HG02763 (cell line): ENCODE data around the gene FAM234A.
"Not testable (repeated sequence)": the region's sequence is repeated elsewhere in the genome, so short reads cannot be mapped to it uniquely, and the experiment has no call there.

Experiments
- ATAC-seq: cut with Tn5 transposase; IDR thresholded peaks from one replicate; pipeline ENCODE4 v1.9.1; 2021; ENCODE audit warnings: mild to moderate bottlenecking, moderate library complexity; ENCODE audit not compliant: unreplicated experiment

Gene FAM234A

DNA sequence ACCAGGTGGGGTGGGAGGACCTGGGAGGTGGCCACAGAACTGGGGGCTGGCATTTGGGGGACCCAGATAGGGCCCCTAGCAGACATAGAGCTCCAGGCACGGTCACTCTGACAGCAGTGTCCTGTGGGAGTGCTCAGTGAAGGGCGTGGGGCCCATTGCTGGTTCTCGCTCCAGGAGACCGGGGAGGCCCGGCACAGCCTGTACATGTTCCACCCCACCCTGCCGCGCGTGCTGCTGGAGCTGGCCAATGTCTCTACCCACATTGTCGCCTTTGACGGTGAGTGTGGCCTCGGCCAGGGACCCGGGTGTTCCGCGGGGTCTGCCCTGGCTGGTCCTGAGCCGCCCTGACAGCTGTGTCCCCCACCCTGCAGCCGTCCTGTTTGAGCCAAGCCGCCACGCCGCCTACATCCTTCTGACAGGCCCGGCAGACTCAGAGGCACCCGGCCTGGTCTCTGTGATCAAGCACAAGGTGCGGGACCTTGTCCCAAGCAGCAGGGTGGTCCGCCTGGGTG is 29.9 kb downstream of the FAM234A start:
- no peak for ATAC-seq

DNA sequence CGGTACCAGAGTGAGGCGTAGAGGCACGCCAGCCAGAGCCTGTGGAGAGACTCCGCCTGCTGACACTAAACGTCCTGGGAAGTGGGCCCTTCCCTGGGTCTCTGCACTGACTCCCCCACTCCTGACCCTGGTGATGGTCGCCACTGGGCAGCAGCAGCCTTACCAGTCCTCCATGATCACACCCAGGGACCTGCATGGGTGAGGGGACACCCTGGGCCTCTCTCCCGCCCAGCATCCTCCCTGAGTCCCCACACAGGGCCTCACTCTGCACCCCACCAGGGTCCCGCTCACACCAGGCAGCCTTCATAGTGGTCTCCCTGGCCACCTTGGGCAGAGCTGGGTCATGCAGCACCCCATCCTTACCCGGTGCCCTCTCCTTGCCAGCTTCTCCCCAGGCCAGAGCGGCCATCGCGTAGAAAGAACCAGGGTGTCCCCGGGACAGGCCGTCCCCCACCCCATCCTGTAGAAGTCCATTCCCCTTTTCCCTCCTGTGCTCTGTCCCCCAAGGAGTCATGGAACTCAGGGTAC is 30.4 kb downstream of the FAM234A start:
- ATAC-seq: no peak

DNA sequence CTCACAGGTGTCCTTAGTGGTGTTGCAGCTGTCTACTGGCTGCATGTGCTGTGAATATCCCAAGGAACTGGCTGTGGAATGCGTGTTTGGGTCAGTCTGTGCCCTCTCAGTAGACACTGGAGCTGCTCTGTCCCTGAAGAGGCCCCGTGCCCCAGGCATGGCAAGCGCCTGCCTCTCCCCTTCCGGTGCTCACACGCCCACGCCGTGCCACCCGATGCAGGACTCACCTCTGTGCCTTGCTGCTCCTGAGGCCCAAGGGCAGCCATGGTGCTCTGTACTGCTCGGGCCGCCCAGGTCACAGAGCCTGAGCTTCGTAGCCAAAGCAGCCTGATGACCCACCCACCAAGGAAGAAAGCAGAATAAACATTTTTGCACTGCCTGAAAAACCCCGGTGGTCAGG is 31.1 kb downstream of the FAM234A start:
- ATAC-seq: no peak

DNA sequence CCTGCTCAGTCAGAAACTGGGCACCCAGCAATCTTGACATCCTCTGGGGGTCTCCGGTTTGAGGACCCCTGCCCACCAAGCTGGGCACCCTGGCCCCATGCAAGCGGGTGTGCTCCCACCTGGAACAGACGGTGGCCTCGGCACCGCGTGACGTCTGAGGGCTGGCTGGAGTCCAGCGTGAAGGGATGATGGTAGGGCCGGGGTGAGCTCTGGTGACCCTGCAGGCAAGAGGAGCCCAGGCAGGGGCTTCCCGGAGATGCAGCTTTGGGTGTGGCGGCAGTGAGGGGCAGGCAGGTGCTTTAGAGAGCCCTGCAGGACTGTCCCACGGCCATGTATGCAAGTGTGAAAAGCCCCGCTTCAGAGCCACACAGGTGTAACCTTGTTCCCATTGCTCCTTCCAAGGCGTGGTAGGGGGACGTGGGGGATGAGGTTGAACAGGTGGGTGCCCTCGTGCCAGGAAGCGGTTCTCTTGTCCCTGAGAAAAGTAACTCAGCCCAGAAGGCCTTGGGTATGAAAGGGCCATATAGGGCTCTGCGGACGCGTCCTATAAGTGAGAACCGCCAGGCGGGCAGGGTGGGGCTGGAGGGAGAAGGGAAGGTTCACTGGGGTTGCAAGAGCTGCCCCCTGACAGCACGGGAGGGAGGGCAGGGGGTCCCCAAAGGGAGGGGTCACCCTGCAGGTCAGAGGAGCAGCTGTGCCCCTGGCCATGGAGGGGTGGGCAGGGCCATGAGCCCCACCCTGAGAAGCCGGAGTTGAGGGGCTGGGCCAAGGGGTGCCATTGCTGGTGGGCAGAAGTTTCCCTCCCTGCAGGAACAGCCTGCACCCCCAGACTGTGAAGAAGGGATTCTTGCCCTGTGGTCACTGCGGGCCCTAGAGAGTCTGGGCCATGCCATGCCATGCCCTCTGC is 31.9 kb downstream of the FAM234A start:
- no peak for ATAC-seq

DNA sequence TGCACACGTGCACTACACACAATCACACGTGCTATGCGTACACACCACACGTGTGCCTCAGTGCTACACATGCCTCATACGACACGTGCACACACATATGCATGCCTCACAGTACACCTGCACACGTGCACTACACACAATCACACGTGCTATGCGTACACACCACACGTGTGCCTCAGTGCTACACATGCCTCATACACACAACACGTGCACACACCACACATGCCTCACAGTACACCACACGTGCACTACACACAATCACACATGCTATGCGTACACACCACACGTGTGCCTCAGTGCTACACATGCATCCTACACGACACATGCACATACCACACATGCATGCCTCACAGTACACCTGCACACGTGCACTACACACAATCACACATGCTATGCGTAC is 32.9 kb downstream of the FAM234A start:
- not testable (repeated sequence) for ATAC-seq

DNA sequence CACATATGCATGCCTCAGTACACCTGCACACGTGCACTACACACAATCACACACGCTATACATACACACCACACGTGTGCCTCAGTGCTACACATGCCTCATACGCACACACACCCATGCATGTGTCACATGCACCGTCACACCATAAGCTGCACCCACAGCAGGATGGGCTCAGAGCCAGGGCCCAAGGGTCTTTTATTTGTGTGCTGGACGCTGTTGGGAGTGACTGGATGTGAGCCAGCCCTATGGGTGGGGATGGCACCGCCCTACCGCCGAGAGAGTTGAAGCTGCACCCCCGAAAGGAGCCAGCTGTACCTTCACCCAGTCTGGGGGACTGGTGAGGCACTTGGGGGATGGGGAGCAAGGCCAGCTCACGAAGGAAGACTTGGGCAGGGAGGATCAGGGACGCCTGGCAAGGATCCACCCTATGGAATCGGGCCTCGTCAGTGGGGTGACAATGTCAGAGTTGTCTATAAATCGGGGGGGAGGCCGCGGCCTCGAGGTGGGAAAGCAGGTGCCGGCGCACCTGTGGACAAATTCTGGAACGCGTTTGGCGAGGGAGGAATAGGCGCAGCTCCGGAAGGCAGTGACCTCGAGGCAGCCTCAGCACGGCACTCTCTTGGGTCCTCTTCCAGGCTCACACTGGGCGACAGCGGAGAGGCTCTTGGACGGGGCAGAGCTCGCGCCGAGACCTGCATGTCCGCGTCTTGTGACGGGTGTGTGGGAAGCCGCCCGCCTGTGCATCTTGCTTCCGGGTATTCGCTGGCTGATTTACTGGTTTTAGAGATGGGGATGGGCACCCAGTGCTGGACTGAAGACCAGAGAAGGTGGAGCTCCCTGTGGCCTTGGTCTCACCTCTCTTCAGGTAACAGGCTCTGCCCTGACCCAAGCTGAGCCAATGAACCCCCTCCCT is 33.8 kb downstream of the FAM234A start:
- no peak for ATAC-seq

DNA sequence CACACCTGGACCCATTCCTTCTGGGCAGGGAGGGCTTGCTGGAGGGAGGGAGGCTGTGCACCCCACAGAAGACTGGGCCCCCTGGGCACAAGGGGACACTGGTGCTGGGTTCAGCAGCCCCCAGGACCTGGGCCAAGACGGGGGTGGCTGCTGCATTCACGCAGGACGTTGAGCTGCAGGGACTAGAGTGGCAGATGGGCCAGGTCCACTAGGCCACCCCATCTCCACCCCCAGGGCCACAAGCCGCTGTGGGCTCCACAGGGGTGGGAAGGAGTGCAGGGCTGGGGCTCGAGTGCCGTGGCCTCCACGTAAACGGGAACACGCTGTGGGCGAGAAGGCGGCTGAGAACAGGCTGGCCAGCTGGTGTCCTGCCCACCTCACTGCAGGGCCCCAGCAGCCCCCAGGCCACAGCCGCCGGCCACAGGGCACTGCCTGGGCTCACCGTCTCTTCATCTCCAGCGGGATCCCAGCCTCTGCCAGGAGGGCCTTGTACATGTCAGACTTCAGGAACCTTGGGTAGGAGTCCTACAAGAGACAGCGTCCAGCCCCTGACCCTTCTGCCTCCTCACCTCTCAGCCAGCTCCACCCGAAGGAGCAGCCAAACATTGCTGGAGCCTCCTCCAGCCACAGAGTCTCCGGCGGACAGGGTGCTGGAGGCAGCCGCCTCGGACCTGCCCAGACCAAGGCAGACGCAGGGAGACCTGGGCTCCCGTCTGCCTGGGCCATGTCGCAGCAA is 34.6 kb downstream of the FAM234A start:
- ATAC-seq: no peak

DNA sequence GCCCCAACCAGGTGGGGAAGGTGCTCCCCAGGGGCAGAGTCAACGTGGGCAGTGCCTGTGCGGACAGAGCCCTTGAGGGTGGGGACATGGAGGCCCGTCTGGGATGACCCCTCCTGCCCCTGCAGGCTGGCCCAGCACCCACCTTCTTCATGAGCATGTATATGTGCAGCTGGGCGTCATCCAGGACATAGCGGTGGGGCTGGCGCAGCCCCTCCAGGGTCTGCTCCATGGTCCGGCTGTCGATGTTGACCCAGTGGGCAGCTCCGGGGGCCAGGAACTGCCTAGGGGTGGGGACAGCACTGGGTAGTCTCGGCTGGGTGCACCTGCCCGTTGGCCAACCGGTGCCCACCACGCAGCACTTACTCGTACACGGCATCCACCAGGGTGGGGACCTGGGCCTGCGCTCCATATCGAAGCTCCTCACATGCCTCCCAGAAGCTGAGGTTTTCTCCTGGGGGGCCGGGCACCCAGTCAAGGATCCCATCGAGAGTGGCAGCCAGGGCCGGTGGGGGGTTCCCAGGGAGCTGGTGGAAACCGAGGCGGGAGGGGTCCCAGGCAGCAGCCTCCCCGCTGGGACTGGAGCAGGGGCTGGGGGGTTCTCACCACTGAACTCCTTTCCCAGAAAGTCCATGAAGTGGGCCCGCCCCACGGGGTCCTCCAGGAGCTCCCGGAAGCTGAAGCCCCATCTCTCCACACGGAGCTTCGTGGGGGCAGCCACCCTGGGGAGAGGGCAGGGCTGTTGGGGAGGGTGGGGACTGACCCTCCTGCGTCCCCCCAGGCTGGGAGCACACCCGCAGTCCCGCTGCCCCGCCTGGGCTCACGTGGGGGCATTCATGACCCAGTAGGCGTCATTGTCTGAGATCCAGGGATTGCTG is 36.0 kb downstream of the FAM234A start:
- no peak for ATAC-seq

DNA sequence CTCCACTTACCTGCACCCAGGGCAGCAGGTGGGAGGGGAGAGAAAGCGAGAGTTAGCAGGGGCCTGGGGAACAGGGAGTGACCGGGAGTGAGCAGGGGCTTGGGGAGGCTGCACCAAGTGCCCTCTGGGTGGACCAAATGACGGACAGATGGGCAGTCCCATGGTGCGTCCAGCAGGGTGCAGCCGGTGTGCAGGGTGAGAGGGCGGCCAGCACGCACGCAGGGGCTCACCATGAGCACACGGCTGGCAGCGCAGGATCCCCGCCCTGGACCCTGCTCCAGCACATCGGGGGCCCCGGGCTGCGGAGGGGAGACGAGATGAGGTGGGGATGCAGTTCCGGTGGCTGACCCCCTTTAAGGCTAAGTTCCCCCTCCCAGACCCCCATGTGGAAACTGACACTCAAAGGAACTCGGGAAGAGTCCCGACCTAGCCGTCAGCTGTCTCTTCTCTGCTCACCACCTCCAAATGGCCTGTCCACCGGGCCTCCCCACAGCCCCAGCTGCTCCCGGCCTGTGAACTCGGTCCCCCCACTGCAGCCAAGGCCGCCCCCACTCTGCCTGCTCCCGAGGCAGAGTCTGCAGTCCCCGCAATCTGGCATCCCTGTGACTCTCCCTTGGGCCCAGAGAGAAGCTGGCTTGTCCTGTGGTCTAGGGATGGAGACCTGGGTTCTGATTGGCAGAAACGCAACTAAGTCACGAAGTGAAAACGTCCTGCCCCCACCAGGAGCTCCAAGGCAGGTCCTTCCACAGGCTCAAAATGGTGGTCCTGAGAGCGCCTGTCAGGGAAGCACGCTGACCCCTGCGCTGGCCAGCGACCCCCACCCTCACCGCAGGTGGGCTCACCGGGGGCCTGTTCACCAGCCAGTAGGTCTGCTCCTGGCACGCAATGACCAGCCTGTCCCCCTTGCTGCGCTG is 38.3 kb downstream of the FAM234A start:
- no peak for ATAC-seq

DNA sequence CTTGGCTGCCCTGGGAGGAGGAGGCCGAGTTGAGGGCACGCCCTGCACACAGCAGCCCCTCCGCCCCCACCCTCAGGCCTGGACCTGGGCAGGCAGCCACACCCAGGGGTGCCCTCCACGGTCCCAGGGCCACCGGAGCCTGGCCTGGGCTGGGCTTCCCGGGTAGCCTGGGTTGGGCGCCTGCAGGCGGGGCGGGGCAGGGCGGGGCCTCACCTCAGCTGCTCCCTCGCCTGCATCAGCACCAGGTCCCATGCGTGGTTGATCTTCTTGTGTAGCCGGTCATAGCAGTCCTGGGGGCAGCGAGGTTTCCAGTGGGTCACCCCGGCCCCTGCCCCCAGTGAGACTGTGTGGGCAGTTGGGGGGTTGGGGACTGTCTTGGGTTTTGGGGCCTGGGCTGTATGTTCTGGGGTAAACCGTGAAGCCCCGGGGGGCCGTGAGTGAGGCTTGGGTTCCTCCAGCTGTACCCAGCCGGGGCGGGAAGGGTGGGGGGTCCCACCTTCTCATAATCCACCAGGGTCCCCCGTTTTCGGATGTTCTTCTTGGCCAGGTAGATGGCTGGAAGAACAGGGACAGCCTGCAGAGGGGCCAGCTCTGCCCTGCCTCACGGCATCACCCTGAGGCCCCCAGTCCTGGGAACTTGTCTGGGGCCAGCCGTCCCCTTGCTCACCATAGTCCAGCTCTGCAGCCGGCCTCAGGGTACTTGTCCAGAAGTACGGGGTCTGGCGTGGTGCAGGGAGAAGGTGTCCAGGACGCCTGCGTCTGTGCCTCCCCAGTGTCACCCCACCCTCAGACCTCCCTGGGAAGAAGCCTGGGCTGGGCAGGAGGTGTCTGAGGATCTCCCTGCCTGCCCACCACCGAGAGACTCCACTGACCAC is 39.2 kb downstream of the FAM234A start:
- ATAC-seq: no peak

DNA sequence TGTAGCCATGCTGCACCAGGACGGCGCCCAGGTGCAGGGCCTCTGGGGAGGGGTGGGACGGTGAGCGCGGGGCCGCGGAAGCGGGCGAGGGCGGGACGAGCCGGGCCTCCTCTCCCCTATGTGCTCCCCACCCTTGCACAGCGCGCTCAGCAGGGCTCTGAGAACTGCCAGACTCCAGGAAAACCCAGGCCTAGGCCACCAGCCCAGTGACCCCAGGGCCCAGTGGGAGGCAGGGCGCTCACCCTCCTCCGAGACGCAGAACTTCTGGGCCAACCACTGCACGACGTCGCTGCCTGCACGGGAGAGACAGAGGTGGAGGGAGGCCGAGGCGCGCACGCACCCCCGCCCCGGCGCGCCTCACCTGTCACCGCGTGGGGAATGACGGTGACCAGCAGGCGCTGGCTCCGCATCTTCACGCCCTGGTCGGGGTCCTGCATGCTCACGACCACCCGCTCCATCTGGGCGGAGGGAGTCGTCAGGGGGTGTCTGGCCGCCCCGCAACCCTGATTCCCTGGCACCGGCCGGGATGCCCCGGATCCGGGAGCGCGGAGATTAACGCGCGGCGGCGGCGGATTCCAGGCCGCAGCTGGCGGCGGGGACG is 40.5 kb downstream of the FAM234A start:
- ATAC-seq: no peak

DNA sequence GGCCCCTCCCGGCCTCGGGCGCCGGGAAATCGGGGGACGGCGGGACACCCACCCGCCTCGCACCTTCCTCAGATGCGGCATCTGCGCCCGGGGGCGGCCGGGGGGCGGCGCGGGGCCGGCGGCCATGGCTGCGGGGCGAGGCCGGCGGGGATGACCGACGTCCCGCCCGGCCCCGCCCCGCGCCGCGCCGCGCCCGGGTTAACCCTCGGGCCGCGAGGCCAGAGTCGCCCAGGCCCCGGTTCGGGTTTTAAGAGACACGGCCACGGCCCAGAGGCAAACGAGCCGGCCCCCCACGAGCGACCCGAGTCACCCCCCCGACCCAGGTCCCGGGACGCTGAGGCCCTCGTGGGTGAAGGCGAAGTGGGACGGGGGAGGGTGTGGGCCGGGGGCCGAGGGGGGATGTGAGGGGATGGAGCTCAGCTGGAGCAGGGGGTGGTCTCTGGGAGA is 41.2 kb downstream of the FAM234A start, which contains the start of gene RGS11:
TSS of gene RGS11 (minus strand) at position 159 of the 447 bp plus-strand sequence. CDS start at position 126, 33 bp downstream.
- ATAC-seq: no peak

DNA sequence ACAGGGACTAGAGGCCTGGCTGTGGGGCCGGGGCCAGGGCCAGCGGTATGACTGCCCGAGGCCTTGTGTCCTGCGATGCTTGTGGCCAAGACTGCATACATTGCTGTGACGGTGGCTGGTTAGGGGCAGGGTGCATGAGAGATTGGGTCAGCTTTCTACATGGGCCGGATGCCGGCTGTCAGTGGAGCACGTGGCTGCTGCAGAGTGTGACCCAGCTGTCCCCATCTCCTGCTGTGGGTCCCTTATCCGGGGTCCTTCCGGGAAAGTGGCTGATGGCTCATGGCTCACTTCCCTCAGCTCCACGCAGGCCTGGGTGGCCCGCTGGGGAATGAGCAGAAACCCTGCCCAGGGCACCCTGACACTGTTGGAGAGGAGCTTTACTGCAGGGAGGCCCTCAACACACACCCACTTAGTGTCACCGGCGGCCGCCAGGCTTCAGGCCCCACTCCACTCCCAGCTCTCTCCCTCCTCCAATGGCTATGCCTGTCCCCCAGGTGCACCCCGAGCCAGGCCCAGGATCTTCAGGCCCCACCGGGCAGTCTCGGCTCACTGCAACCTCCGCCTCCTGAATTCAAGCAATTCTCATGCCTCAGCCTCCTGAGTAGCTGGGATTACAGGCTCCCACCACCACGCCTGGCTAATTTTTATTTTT is 41.9 kb downstream of the FAM234A start:
- no peak for ATAC-seq

DNA sequence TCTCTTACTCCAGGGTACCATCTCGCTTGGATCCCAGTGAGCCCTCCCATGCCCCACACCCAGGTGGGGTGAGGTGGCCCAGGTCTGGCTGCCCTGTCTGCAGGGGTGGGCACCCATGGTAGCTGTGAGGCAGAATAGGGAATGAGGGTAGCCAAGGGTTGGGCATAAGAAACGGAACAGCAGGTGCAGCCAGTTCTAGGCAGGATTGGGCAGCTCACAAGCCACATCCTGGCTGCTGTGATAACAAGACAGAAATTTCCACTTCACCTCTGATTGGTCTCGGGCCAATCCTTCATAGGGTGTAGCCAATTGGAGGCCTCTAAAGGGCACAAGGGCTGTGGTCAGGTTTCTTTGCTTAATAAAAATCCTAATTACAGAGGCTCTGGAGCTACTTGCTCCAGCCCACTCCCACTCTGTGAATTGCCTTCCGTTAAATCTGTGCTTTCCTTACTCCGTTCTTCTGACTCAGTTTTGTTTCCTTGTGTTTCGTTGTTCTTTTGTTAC is 44.3 kb downstream of the FAM234A start:
- ATAC-seq: no peak

DNA sequence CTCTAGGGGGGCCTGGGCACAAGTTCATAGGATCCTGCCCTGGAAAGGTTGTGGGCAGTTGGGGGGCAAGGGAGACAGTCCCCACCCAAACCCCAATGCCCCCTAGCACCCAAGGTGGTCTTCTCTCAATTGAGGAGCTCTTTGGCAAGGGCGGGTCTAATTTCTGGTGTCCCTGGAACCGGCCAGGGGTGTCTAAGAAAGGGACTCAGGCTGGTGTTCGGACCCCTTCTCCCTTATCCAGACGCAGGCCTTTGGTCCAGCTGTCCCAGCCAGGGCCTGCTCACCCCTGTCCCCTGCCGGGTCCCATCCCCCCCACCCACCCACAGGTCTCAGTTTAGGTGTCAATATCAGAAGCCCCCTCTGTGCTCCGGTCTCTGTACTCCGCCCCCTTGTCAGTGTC is 44.9 kb downstream of the FAM234A start:
- ATAC-seq: no peak

DNA sequence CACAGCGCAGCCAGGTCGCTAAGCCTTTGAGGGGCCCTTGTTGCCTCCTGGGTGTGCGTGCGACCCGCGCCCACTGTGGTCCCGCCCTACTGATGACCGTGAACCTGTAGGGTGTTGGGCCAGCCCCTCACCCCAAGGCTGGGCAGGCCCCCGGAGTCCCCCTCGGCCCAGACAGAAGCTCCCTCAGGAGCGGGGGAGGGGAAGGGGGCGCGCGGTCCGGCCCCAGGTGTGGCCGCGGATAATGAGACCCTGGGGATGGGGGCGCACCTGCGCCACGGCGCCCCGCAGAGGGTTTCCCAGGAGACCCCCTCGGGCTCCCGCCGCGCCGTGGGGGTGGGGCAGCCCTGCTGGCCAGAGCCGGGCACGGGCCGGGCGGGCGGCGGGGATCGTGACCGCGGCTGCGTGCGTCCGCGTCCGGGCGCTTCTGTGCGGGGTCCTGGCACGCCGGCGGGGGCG is 45.4 kb downstream of the FAM234A start:
- no peak for ATAC-seq
